HG02588 (cell line): ENCODE results near the gene PGF.
"Not testable (repeated sequence)": the region's sequence is repeated elsewhere in the genome, so short reads cannot be mapped to it uniquely, and the experiment has no call there.

Source experiments
- ATAC-seq: cut with Tn5 transposase; IDR thresholded peaks from one replicate; pipeline ENCODE4 v1.9.1; 2021; ENCODE audit warnings: mild to moderate bottlenecking, moderate library complexity; ENCODE audit not compliant: unreplicated experiment

The PGF gene

DNA sequence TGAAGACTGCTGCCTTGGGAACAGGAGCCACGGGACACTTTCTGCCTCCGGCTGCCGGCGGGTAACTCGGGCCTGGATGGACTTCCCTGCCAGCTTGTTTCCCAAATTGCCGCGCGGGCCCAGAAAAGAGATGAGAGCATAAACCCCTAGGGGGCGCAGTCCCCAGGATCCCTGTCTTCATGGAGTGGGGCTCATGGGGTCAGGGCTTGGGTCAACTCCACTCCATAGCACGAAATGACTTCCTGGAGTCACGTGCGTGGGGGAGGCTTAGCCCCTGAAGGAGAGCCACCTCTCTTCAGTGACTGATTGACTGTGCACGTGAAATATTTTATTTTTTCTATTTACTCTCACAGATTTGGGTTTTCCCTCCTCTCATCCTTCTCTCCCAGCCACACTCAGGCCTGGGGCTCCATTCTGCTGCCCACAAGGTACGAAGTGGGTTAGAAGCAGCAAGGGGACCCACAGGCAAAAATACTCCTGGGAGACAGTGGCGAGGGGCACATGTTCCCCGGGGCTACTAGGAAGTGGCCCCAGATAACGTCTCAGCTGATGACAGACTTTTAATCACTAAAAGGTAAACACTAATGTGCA lies 10.0 kb downstream of the PGF start:
- ATAC-seq, result no peak

DNA sequence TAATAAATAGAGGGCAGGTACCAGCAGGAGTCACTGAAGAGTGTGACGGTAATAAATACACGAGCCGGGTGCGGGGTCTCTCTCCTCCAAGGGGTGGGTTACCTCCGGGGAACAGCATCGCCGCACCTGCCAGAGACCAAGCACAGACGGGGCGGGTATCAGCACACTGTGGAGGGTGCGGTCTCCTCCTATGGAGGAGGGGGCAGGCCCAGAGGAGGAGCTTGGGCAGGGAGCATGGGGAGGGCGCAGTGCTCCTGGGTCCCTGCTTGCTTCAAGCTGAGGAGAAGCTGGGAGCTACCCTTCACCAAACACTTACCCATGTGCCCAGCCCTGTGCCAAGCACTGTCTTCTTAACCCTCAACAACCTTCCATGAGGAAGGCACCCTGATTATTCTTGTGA lies 12.8 kb downstream of the PGF start:
- peak; percentile 32 for ATAC-seq

DNA sequence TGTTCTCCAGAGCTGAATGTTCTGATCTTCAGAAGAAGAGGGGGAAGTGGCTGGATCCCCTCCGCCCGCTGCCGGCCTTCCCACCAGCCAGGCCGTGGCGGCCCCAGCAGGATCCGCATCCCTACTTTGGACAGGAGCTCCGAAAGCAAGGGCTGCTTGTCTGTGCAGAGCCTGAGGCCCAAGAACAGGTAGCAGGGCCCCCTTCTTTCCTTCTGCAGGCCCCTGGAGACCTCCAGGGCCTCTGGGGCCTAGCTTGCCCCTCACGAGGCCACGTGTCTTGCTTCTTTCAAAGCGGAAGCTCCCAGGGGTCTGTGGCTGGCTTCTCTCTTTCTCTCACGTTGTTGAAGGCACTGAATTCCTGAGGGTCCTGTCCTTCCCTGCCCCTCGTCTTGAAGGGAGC lies 13.2 kb downstream of the PGF start:
- no peak for ATAC-seq

DNA sequence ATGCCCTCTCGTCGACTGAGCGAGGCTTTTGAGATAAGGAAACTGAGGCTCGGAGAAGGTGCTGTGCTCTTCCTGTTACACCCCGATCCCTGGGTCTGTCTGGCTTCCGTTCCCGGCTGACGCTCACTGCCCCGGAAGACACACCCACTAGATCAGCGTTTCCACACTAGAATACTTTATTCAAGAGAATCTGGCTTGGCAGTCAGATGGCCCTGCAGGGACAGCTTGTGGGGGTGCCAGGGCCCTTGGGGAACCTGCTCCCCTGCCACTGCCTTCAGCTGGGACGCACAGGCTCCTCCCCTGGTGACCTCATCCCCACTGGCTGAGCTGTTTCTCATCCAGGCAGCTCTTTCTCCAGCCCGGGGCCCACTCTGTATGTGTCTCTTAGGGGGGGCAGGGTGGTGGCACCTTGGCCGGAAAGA lies 13.7 kb downstream of the PGF start:
- ATAC-seq, result peak; percentile 51

DNA sequence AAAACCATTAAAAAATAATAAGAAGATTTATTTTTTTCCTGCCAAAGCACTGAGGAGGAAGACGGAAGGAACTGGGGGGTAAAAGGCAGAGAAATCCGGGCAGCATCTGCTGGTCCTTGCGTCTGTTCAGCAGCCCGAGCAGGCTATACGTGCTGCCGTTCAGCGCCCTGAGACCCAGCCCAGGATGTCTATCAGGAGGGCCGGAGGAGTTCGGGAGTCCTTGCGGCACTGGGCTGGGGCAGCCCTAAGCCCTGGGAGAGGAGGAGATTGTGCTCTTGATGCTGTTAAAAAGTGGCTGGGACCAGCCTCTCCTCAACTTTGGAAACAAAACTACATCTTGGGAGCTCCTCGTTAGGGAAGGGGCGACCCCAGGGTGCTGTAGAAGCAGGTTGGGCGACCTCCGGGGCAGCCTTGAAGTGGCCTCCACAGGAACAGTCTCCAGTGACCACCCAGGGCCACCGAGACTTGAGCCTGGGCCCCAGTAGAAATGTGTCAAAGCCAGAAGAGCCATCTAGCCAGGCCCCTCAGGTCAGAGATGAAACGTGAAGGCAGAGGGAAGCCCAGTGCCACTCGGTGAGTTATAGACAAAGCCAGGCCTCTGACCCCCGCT lies 14.3 kb downstream of the PGF start:
- no peak for ATAC-seq

DNA sequence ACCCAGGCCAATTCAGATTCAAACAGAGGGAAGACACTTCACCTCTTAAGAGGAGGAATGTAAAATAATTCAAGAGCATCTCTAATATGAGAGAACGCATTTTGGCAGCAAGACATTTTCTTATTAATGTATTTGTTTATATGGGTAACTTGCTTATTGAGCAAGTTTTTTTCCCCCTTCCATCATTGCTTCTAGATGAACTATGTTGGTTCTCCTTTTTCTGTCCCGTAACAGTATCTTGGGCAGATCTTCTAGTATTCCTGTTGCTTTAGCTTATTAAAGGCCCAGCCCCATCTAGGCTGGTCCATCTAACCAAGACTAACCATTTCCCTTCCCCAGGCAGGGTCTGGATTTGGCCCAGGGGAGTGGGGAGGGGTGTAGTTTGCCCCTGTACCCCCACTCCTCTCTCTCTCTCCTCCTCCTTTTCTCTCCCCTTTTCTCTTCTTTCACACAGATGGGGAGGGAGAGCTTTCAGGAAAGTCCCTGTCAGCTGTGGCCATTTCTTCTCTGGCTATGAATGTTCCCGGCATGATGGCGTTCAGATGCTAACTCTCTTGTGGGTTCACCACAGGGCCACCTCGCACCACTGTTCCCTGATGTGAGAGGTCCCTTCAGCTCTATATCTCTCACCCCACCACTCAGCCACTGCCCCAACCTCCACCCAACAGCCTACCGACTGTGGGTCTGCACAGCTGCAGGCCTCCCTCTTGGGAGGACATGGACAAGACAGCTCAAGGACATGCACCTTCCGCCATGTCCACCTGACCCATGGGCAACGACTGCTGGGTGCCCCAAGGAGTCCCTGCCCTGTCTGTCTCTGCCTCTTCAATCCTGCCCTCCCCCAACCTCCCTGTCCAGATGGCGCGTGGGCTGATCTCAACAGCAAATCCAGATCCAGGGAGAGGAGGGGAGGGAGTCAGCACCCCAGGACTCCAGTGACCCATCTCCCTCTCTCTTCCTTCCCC lies 16.6 kb downstream of the PGF start:
- ATAC-seq, result no peak

DNA sequence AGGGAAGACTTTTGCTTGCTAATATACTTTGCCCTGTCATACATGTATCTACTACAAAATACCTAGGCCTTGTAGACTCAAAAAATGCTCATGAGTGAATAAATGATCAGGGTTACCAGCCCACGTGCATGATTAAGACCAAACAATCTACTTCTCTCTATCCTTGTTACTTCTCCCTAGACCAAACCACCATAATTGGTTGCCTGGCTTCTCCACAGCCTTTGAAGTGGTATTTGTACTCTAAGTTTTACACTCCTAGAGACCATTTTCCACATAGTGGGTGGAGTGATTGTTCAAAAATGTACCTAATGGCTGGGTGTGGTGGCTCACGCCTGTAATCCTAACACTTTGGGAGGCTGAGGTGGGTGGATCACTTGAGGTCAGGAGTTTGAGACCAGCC lies 18.2 kb downstream of the PGF start:
- ATAC-seq, result no peak

DNA sequence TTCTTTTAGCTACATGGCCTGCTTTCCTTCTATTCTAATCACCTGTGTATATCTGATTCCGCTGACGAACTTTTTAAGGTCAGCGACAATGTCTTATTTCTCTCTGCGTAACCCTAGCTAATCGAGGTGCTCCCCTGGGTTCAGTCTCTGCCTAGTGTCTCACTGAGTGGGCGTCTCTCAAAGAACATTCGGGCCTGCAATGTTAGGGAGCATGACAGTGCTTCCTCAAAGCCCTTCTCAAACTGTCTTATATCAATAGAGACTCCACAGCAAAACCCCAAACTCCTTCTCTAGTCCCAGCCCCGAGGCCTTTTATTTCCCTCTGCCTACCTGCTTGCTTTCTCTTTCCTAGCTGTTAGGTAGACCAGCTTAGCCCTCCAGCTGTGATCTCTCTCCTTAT lies 18.7 kb downstream of the PGF start:
- no peak for ATAC-seq

DNA sequence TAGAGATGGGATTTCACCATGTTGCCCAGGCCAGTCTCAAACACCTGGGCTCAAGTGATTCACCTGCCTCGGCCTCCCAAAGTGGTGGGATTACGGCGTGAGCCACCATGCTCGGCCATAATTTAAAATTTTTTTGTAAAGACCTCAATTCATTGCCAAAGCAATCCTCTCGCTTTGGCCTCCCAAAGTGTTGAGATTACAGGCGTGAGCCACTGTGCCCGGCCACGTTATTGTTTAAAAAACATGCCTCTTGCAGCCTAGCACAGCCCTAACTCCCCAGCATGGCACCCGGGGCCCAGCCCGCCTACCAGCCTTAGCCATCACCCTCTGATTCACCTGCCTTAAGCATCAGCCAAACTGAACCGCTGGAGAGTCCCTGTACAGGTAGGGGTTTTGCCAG lies 19.2 kb downstream of the PGF start:
- no peak for ATAC-seq

DNA sequence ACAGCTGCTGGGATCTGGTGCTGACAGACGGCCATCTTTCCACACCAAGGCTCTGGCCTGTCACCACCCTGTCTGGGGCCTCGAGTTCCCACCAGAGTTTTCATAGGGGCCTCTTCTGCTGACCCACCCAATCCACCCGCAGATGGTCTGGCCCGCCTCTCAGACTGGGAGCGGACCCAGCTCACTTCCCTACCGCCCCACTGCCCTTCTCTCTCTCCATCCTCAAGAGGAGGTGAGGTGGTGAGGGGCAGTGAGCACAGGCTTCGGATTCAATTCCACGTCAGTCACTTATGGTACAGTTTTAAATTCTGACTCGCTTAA lies 20.1 kb downstream of the PGF start:
- ATAC-seq, result no peak

DNA sequence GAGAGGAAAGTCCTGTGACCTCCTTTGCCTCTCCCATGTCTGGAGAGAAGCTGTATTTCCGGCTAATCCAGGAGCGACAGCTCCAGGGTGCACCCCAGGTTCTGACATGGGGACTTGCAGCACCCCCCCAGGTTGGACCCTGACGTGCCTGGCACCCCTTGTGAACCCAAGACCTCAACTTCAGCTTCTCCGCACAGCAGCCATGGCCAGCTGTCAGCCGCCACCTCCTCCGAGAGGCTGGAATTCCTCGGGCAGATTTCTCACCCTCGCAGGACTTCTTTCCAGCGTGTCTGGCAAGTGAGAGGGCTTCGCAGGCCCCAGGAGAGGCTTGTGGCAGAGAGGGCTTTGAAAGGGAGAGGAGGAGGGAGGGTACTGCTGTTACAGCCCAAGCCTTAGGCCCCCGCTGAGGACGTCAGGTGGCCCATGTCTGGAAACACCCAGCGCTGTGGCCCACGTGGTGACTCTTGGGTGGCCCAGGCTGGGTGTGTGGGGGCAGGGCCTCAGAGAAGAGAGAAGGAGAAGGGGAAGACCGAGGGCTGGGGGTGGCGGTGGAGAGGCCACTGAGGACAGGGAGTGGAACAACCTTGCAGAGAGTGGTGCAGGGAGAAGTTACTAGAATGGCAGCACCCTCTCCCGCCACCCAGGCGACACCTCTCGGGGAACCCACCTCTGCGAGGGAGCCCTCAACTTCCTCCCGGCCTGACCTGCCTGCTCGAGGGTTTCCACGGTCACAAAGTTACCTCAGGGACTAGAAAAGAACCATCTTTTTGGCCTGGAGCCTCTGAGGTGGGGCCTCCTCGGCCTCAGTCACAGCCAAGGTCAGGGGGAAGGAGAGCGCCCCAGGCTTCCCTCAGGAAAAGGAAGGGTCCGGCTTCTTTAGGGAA lies 20.7 kb downstream of the PGF start:
- ATAC-seq, result no peak

DNA sequence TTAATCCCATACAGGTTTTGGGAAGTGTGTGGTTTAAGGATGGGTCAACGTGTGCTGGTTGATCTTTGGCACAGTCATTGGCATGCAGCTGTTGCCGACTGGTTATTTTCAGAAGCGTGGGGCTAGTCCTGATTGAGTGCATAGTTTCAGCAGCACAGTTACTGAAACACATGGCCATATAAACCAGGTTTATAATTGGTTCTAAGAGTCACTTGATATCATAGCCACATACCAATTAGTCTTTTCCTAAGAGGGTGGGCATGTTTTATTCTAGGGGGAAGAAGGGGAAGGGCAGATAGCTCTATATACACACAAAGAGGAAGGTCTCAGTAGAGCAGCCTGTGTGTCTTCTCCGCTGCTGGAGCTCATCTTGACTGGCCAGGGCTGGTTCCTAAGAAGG lies 21.4 kb downstream of the PGF start:
- no peak for ATAC-seq

DNA sequence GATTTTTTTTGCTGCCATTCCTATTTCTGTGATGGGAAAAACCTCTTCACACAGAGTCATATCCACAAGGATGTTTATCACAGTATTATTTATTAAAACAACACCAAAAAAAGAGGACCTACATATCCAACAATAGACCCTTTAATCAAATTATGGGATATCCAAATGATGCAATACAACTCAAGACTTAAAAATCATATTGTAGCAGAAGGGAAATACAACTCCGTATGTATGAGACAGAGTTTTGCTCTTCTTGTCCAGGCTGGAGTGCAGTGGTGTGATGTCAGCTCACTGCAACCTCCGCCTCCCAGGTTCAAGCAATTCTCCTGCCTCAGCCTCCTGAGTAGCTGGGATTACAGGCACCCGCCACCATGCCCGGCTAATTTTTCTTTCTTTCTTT lies 22.5 kb downstream of the PGF start:
- ATAC-seq, result not testable (repeated sequence)

DNA sequence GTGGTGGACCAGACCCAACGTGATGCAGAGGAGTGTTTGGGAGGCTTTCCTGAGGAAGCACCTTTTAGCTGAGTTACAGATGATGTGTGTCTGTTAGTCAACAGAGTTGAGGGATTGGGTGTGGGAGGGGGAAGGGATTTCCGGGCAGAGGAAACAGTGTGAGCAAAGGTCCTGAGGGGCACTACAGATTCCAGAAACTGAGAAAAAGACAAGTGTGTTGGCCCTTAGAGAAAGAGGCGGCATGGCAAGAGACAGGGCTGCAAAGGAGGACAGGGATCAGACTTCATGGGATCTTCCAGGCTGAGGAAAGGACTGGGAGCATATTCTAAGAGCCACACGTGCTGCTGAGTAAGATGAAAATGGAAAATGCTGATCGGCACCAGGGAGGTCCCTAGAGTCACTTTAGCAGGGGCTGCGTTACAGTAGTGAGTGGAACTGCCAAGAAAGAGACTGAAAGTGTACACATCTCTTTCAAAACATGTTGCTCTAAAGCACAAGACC lies 22.9 kb downstream of the PGF start:
- no peak for ATAC-seq

DNA sequence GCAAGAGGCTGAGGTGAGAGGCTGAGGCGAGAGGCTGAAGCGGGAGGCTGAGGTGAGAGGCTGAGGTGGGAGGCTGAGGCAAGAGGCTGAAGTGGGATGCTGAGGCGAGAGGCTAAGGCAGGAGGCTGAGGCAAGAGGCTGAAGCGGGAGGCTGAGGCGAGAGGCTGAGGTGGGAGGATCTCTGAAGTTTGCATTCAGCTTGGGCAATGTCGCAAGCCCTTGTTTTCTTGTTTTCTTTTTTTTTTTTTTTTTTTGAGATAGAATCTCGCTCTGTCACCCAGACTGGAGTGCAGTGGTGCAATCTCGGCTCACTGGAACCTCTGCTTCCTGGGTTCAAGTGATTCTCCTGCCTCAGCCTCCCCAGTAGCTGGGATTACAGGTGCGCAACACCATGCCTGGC lies 23.7 kb downstream of the PGF start:
- not testable (repeated sequence) for ATAC-seq

DNA sequence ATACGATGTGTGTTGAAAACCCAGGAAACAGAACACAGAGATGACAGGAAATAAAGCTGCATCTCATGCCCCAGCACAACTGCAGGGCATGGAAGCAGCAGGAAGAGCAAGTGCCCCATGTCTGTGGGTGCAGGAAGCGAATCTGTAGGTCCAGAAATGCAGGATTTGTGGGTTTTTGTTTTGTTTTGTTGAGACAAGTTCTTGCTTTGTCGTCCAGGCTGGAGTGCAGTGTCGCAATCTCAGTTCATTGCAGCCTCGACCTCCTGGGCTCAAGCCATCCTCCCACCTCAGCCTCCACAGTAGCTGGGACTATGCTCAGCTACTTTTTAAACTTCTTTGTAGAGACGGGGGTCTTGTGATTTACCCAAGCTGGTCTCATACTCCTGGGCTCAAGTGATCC lies 26.2 kb downstream of the PGF start:
- ATAC-seq, result no peak

DNA sequence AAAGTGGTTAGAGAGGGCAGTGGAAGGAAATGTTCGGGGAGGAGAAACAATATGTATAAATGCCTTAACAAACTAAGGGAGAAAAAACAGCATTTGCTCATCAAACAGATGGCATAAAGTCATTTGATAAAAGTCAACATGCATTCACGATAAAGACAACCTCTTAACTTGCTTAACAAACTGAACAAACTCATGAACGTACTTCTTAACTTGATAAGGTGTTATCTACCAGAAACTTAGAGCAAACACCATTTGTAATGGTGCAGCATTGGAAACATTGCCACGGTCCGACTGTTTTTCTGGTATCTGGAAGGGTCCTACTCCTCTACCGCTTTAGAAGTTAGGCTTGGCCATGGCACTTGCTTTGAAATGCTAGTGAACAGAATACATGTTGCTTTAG lies 28.2 kb downstream of the PGF start:
- no peak for ATAC-seq

DNA sequence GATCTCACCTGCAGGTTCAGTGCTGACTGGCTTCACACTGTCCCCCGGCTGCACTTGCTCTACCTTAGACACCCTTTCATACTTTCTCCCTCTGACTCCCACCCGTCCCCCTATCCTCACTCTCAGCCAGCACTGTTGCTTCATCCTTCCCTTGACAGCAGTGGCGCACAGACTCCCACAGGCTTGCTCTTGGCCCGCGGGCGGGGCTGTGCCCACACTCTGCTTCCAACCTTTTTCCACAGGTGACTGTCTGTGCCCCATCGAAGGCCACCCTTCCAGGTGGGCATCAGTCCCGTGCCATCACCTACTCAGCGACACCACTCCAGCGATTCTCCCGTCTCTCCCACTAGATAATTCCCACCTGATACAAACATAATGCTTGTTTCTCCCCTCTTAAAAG lies 31.3 kb downstream of the PGF start:
- ATAC-seq, result no peak

DNA sequence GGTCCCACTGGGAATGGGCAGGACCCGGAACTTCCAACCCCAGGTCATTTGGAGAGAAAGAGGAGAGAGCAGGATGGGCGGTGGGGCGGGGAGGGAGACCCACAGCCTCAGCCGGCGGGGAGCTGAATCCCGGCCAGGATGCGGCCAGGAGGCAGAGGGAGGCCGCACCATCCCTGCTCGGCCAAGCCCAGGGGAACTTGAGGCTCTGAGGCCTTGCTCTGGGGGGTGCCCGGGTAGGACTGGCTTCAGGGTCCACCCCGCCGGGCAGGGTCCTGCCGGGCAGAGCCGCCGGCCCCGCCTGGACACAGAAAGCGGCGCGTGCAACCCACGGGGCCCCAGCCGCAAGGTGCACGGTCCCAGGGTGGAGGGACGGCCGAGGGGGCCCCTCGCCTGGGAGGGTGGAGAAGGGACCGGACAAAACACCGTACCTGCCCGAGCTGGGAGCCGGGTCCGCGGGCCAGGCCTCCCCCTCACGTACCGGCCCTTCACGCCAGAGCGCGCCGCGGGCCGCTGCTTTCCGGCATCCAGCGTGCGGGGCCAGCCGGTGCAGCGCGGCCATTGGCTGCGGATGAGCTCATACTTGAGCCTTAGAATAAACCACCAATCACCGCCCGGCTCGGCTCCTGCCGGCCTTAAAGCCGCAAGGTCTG lies 32.5 kb downstream of the PGF start, which contains the start of gene RPS6KL1:
Gene RPS6KL1, minus strand, starts transcription at position 509 of the 650 bp plus-strand sequence. CDS start 1,719 bp downstream, outside the sequence.
- ATAC-seq, result peak; percentile 87

DNA sequence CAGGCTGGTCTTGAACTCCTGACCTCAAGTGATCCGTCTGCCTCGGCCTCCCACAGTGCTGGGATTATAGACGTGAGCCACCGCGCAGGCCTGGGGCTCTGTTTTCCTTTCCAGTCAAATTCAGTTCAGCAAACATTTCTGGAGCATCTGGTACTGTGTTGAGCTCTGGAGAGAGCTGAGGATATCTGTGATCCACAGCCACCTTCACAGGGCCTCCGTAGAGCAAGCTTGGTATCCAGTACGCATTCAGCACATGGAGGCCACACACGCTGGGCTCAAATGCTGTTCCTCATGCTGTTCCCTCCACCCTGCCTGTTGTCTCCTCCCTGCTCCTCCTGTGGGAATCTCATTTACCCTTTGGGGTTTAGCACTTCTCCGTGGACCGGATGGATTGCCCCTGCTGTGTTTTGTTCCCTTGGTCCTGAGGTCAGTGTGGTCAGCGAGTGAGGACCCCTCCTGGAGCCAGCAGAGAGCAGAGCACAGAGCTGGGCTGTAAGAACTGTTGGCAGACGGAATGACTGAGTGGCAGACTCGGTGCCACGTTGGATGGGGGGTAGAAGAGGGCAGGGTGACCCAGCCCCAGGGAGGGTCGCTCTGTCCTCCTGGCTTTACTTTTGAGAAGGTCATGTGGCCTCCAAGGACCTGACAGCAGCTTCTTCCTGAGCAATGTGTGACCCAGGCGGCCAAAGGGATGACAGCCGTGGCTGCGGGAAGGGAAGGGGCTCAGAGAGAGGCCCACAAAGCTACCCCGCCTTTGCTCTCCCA lies 33.2 kb downstream of the PGF start:
- ATAC-seq, result no peak
